HG02763 (cell line): ENCODE data around the gene MKNK1.

ENCODE experiments used
- ATAC-seq: cut with Tn5 transposase; IDR thresholded peaks from one replicate; pipeline ENCODE4 v1.9.1; 2021; ENCODE audit warnings: mild to moderate bottlenecking, moderate library complexity; ENCODE audit not compliant: unreplicated experiment

The MKNK1 gene

DNA sequence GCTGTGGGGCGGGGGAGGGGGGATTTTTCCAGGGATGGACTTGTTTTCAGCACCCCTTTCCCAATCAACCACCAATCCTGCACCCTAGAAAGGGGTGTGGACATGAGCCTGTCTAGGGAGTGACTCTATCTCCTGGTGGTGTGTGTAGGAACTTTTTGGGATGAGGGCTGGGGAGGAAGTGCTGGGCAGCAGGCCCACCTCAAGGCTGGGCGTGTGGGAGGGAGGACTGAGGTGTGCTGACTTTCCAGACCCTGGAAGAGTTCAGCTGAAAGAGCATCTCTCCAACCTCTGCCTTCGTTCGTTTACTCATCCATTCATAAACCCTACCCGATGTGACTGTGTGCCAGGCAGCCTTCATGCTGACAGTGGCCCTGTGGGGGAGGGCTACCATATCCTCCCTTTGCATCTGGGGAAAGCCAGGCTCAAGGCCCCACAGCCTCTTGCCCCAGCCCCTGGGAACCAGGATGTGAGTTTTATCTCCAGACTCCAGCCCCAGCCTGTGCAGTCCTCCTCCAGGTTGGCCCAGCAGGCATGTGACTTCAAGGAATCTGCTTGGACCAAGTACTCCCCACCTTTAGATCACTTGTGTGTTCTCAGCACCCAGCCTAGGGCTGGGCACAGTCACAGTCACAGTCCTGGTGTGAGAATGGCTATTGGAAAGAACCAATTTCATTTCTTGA, 59.4 kb downstream of the MKNK1 start:
- no peak for ATAC-seq

DNA sequence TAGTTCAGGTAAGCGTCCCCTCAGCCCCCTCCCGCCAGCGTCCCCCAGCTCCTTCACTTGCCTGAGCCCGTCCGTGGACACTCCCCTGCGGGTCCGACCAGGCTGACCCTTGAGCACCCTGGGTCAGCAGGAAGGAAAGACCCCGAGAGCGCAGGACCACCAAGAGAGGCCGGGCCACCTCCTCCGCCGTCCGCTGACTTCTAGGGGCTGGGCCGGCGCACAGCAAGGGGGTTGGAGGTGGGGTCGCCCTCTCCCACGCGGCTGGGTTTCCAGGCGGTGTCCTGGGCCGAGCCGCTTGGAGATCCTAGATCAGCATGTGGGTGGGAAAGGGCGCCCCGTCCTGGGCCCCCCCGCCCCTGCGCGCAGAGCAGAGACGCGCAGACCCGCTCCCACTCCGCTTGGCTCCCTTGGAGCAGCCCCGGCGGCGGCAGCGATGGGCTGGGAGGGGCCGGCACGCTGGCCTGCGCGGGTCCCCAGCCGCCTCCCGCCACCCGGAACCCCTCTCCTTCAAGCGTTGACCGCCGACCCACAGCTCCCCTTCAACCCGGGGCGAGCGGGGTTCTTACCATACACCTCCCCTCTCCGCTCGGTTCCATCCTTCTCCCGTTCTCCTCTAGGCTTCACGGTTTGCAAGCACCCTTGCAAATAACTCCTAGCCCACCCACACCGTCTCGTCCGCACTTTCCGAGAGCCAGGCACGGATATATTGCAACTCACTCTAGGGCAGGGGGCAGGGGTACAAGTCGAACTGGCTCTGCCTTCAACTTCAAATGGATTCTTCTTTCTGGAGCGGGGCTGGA, 60.1 kb downstream of the MKNK1 start:
- no peak for ATAC-seq

DNA sequence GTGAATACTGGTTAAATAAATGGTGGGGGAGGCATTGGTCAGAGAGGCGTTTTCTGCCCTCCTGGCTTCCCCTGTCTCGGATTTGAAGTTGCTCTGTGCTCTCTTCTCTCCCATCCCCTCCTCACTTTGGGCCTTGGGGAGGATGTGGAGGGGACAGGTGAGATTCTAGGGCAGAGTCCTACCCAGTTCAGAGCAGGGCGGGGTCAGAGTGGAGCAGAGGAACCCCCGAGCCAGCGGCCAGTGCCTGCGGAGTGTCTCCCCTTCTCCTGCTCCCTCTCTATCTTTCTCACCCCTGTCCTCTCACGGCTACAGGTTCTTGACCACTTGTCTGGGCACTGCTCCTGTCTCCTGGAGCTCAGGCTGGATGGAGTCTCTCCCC, 60.7 kb downstream of the MKNK1 start:
- ATAC-seq = no peak

DNA sequence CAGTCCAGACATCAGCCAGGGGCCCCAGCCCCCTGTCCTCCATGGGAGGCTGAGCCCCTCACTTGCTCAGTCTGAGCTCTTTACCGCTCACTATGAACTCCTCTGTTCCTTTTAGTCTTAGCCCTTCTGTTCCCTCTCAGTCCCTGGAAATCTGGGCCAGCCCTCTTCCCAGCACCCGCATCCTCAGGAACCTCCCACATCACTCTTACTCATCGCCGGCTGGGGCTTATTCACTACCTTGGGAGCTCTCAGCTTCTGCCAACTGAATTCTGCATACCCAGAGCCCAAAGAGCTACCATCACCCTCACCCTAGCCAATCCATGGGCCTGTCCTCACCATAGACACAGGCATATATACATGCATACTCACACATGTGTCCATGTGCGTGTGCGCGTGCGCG, 64.1 kb downstream of the MKNK1 start:
- ATAC-seq = no peak

DNA sequence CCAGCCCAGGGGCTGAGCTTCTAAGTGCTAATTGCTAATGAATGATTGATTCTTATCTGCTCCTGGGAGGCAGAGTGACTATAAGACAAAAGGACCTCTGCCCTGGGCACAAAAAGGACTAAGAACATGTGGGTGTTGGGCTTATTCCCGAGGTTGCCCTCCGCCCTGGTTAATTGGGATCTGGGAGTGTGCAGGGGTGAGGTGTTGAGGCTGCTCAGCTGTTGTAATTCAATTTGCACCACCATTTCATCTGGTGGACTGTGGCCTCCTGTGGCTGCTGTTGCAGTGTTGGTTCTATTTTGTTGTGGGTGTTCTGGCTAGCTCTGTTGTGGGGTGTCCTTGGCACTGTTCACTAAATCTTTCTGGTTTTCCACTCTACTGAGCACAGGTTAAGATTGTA, 65.9 kb downstream of the MKNK1 start:
- no peak for ATAC-seq

DNA sequence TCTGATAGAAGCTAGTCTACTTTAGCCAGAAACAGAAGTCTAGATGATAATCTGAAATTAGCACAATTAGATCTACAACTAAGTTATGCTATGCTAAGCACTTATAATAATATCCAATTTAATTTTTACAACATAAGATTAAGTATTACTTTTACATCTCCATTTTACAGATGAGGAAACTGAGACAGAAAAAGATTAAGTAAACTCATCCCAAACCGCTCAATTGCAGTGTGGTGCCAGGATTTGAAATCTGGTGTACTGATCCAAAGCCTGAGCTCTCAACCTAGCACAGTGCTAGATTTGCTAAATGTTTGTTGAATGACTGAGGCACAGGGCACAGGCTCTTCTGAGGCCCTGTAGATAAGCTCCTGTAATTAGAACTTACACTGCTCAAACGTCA, 66.4 kb downstream of the MKNK1 start:
- no peak for ATAC-seq

DNA sequence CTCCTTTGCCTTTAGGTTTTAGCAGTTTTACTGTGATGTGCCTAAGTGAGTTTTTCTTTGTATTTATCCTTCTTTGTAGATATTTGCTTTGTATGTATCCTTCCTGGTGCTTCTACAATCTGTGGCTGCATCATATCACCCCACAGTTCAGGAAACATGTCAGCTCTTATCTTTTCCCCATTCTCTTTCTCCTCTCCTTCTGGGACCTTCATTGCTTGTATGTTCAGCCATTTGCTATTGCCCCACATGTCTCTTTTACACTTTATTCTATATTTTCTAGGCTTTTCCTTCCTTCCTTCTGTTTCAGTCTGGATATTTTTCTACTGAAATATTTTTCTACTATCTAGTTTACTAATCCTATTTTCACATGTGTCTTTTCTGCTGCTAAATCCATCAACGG, 67.5 kb downstream of the MKNK1 start:
- no peak for ATAC-seq

DNA sequence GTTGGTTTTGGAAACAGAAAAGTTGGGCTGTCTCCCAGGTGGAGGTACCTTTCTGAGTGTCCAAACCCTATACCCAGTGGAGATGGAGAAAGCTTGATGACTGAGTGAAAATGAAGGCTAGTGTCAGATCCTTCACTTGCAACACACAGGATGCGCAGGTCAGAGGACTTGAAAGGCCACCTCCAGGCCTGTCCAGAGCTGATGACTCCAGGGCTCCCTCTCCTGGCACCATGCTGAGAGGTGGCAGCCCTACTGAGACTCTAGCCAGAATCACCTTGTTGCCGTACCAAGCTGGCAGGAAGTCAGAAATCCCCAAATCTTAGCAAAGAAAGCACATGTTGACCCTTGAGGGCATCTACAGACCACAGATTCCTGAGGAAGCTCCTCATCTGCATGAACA, 69.0 kb downstream of the MKNK1 start:
- no peak for ATAC-seq

DNA sequence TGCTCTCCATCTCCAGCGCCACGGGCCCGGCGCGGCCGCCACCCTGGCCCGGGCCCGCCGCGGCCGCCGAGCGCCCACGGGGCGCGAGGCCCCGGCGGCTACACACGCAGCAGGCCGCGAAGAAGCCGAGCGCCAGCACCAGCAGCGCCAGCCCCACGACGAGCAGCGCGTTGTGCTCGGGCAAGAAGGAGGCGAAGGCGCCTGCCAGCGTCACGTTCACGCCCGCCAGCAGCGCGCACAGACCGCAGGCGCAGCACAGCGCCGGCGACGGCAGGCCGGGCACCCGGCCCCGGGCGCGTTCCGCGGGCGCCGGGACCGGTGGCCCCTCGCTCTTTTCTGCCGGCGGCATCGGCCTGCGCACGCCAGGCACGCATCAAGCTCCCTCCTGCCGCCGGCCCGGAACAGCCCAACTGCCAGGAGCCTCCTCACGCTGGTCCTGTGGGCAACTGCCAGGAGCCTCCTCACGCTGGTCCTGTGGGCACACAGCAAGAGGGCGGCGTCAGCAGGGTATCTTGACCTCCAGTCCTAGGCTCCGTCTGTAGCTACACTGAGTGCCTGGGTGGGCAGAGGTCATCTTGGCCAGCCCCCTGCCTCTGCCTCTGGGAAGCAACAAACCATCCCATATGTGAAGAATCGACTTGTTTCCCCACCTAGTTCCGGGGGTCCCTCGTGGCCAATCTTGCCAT, 70.7 kb downstream of the MKNK1 start:
- no peak for ATAC-seq

DNA sequence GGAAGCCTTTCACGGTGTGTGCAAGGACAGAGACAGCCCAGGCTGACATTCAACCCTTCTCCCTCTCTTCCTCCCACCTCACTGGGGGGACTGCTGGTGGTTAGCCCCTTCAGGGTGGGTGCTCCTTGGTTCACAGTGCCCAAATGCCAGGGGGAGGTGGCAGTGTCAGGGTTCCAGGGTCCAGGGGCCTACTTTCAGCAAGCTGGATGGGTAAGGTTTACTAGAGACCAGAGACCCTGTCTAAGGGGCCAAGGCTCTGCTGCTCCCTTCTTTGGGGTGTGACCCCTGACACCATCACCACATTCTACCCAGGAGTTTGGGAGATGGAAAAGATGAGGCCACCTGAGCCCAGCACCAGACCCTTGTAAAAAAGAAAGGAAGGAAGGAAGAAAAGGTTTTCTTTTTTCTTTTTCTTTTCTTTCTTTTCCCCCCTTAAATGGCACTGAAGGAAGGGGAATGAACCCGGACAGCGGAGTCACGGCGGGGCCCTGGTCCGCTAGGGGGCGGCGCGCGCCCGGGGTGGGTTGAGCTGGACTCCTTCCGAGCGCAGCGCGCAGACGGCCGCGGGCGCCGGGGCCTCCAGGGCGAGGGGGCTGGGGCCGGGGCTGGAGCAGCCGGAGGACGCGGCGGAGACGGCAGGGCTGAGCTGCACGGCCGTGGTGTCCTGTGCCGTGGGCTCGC, 71.4 kb downstream of the MKNK1 start:
- no peak for ATAC-seq

DNA sequence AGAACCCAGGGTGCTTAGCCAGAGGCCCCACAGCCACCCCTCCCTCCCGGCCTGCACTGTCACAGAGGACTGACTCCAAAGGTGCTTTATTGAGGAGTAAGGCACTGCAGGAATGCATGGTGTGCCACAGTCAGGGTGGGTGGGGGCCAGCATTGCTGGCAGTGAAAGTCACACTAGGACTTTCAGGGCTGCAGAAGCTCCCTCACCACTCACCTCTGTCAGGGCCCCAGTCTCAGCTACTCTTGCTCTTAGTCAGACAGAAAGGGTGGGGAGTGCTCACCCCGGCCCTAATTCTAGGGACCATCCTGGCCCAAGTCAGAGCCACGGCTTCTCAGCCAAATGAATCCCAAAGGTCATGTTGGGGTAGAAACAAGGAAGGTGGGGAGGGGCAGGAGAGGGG, 72.0 kb downstream of the MKNK1 start:
- no peak for ATAC-seq

DNA sequence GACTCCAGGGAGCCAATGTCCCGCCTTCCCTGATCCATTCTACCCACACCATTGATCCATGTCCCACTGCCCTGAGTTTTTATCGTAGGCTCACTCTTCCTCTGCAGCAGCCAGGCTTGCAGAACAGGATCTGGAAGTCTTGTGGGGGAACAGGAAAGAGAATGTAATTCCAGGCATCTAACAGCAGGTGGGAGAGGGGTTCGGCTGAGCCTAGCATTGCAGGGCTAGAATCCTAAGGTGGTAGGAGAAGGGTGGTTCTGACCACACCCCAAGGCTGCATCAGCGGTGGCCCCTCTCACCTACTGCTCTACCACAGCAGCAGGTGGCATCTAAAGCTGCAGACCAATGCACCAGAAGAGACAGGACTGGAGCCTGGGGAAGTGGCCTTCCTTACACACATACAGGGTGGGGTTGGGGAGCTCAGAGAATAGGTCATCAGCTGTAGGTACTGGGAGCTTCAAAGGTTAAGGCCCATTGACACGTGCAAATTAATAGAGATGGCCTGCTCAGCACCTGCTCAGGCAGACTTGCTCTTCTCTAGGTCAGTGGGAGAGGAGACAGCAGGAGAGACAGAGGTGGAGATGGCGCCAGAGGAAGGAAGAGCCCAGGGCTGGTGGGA, 73.2 kb downstream of the MKNK1 start:
- no peak for ATAC-seq

DNA sequence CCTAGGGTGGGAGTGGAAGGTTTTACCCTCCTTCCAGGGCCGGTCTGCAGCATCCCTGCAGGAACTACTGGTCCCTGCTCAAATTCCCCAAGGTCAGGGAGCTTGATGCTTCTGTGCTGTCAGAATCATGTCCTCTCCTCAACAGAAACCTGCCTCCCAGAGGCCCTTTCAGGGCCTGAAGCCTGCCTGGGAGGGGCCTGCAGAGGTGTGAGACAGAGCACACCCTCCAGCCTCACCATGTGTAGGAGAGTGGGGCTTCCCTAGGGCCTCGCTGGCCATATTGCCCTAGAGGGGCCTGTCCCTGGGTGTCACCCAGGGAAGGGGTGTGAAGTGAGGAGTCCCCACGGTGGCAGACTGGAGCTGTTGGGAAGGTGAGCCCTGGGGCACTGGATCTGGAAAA, 73.8 kb downstream of the MKNK1 start:
- ATAC-seq = no peak

DNA sequence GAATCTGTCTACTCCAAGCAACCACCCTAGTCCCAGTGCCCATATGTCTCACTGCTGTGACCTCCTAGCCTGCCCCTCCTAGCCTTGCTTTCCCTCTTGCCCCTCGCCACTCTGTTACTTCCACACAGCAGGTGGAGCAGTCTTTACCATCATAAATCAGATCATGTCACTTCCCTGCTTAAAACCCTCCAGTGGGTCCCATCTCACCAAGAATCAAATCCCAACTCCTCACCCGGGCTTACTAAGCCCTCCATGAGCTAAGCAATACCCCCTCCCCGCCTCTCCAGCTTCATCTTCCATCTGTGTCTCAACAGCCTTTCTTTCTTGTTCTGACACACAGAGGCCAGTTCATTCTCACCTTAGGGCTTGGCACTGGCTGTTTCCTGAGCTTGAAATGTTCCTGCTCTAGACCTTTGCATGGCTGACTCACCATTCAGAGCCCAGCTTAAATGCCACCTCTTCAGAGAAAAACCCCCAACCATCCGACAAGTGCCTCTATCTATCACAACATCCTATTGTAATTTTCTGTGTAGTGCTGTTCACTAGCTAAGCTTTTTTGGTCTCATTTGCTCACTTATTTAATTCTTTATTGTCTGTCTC, 74.9 kb downstream of the MKNK1 start:
- ATAC-seq = no peak

DNA sequence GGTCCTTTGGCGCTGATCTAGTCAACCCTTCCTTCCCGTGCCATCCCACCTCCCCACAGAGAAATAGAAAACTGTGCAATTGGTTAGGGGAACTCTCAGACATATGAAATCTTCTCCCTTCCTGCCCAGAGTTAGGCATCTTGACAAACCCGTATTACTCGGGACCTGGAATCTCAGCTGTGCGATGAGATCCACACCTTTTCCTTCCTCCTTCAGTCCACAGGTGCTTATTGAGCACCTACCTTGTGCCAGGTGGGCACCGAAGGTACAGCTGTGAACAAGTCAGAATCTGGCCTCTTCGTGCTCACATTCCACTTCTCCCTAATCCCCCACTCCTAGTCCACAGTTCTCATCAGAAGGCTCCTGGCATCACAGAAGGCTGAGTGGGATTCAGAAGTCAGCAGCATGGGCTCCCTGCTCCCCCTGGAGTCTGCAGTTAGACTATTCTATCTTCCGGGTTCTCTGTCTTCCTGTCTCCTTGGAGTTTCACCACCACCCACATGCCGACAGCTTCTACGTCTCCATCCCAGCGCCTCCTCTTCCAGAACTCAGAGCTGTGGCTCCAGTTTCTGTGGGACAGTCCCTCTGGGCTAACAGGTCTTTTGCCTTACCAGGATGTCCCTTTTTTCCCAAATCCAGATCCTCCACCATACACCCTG, 75.6 kb downstream of the MKNK1 start:
- no peak for ATAC-seq

DNA sequence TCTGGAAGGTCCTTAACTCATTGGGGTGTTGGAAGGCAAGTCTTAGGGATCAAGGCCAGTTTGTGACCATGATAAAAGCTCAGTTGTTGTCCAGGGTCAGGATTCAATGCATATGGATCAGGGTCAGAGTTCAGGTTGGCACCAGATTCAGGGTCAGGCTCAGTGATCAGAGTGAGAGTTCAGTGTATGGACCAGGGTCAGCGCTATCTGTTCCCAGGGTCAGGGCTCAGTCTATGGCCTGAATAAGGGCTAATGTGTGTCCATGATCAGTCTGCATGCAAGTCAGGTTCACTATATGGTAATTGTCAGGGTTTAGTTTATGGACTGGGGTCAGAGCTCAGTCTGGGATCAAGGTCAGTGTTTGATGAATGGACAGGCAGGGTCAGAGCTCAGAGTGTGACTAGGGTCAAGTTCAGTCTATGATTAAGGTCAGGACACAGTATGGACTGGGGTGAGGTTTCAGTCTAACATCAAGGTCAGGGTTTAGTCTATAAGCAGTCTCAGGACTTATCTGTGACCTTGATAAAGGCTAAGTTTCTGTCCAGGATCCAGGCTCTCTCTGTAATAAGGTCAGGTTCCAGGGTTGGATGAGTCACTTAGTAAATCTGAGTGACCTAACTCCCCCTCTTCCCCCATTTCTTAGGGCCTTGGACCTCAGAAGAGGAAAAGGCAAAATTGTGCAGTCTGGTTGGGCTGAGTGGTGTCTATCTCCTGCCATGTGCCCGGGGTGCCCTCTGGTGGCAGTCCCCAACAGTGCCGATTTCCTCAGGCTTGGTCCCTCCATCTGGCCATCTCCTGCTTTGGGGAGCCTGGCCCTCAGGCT, 76.4 kb downstream of the MKNK1 start:
- ATAC-seq = no peak

DNA sequence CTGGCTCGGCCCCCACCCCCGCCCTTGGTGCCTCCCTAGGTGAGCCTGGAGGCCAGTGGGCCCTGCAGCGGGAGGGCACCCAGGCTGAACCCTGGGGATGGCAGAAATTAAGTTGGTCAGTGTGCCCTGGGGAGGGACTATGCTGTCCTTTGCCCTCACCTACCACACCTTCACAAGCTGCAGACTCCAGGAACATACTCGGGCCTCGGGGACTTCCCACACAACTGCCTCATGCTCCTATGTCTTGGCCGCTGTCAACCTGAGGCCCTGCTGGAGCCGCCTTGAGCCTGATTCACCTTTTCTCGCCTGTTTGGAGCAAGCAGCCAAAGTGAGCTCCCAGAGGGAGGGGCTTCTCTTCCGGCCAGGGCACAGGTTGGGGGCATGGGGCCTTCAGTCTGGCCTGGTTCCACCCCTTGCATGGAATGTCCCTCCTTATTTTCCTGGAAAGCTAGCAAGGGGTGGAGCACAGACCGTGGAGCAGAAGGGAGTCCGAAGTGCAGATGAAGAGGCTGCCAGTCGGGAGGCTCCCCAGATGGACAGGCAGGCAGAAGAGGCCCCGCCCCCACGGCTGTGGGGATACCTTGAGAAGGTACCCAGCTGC, 77.3 kb downstream of the MKNK1 start:
- no peak for ATAC-seq

DNA sequence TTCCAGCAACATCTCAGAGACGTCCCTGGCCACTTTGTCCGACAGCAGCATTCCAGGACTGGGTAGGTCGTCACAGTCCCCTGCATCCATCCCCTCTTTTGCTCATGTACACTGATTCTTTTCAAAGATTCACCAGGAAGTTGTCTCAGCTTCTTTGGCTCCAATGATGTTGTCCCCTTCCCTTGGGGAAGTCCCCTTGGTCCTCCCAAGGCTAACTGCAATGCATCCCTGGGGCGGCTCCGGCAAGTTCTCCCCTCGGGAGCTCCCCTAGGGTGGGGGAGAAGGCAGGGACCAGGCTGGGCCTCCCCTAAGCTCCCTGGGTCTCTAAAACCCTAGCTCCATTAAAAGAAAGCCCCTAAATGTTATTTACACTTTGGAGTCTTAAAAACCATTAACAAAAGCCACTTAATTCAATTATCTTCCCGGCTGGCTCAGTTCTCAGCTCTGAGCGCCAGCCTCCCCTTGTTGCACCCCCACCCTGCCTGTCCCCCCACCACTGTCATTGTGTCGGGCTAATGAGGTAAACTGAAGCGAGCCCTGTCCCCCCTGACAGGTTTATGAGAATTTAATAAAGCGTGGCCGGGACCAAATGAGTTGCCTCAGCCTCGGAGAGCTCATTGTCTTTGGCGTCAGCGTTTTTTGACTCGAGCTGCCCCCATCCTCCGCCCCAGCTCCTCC, 77.9 kb downstream of the MKNK1 start:
- ATAC-seq = no peak
